SU-DHL-6 (cell line): ENCODE results near the gene IGF2.

ENCODE experiments used
- H2AFZ ChIP-seq: fragments of 200-600 bp; sonication (generic); 2 replicates; pipeline ENCODE4 v1.6.1; 2014; ENCODE audit warnings: low read depth, mild to moderate bottlenecking, moderate library complexity, mixed read lengths, antibody characterized with exemption, low read length; ENCODE audit not compliant: severe bottlenecking
- H3F3A ChIP-seq: fragments of 200-600 bp; shearing (Covaris generic); 2 replicates; pipeline ENCODE4 v1.6.0; 2016; ENCODE audit warnings: antibody characterized with exemption, mild to moderate bottlenecking; ENCODE audit not compliant: insufficient read depth
- H3K27ac ChIP-seq: fragments of 200-600 bp; sonication (generic); 2 replicates; pipeline ENCODE4 v1.5.1; 2016; ENCODE audit warnings: low read depth, mild to moderate bottlenecking, low read length, moderate library complexity, mixed read lengths
- H3K27me3 ChIP-seq: fragments of 200-600 bp; sonication (generic), shearing (Covaris generic); 2 replicates; pipeline ENCODE4 v1.6.0; 2014; ENCODE audit warnings: mild to moderate bottlenecking, low read length
- H3K36me3 ChIP-seq: fragments of 200-600 bp; sonication (generic); 2 replicates; pipeline ENCODE4 v1.6.1; 2014; ENCODE audit warnings: mild to moderate bottlenecking, low read length, mixed read lengths
- H3K4me2 ChIP-seq: fragments of 300-600, 200-600 bp; shearing (Covaris generic), sonication (generic); 2 replicates; pipeline ENCODE4 v1.6.0; 2014; ENCODE audit warnings: low read length, low read depth, mild to moderate bottlenecking; ENCODE audit not compliant: poor library complexity, severe bottlenecking
- H3K4me3 ChIP-seq: fragments of 200-600 bp; sonication (generic); 2 replicates; pipeline ENCODE4 v1.5.1; 2014; ENCODE audit warnings: antibody characterized with exemption, low read length, mild to moderate bottlenecking, mixed read lengths; ENCODE audit not compliant: insufficient read depth, poor library complexity, severe bottlenecking
- H3K79me2 ChIP-seq: fragments of 200-600 bp; sonication (generic); 2 replicates; pipeline ENCODE4 v1.6.1; 2014; ENCODE audit warnings: mild to moderate bottlenecking, low read length, moderate library complexity; ENCODE audit not compliant: insufficient read depth
- H3K9ac ChIP-seq: fragments of 200-600 bp; sonication (generic); 2 replicates; pipeline ENCODE4 v1.7.0; 2014; ENCODE audit warnings: mild to moderate bottlenecking, low read length
- H3K9me2 ChIP-seq: fragments of 200-600 bp; sonication (generic); replicated peaks from 2 replicates; pipeline ENCODE4 v1.6.1; 2014; ENCODE audit warnings: low read length; ENCODE audit not compliant: insufficient read depth
- H3K9me3 ChIP-seq: fragments of 200-600 bp; sonication (generic); 2 replicates; pipeline ENCODE4 v1.6.1; 2014; ENCODE audit warnings: low read length, mixed read lengths; ENCODE audit not compliant: insufficient read depth
- H4K20me1 ChIP-seq: fragments of 200-600 bp; sonication (generic); 2 replicates; pipeline ENCODE4 v1.6.1; 2014; ENCODE audit warnings: low read depth, mild to moderate bottlenecking, antibody characterized with exemption, low read length, moderate library complexity, mixed read lengths
- EZH2phosphoT487 ChIP-seq: fragments of 200-600 bp; sonication (generic), shearing (Covaris generic); conservative IDR thresholded peaks from 2 replicates; pipeline ENCODE4 v1.6.1; 2018; ENCODE audit warnings: mild to moderate bottlenecking, antibody characterized with exemption, low read length, moderate library complexity, mixed read lengths
- TF ChIP-seq, protein P1 (sequence below): fragments of 200-600 bp; sonication (generic); IDR thresholded peaks from one replicate; pipeline ENCODE4 v1.5.1; 2017; ENCODE audit warnings: antibody characterized with exemption, mild to moderate bottlenecking, low read length, moderate library complexity; ENCODE audit not compliant: insufficient read depth, poor library complexity, severe bottlenecking

Gene IGF2

DNA sequence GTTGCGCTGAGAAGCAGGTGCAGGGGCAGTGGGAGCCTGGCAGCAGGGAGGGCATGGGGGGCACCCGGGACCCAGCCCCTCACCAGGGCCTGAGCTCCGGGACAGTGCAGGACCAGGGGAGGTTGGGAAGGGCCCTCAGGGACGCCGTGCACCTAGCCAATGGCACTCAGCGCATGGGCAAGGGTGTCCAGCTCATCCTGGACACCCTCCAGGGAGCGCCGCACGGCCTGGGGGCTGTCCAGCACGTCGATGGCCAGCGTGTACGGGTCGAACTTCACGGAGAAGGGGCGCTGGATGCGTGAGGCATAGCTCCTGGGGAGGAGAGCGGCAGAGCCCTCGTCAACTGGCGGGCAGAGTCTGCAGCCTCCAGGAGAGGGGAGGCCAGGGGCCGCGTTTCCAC is 24.9 kb upstream of the IGF2 start:
- no peak overlapping the region for H3K9ac ChIP-seq
- no peak overlapping the region for H3K27ac ChIP-seq
- no peaks in the 10 kb centered on the region for H3F3A ChIP-seq
- no peaks in the 10 kb centered on the region for H3K9me3 ChIP-seq
- no peaks in the 10 kb centered on the region for H4K20me1 ChIP-seq
- no peak overlapping the region for H3K4me2 ChIP-seq
- H2AFZ ChIP-seq, result no peak overlapping the region
- H3K4me3 ChIP-seq, result no peak overlapping the region
- H3K79me2 ChIP-seq, result no peaks in the 10 kb centered on the region
- H3K36me3 ChIP-seq, result no peaks in the 10 kb centered on the region
- TF ChIP-seq, protein P1, sequence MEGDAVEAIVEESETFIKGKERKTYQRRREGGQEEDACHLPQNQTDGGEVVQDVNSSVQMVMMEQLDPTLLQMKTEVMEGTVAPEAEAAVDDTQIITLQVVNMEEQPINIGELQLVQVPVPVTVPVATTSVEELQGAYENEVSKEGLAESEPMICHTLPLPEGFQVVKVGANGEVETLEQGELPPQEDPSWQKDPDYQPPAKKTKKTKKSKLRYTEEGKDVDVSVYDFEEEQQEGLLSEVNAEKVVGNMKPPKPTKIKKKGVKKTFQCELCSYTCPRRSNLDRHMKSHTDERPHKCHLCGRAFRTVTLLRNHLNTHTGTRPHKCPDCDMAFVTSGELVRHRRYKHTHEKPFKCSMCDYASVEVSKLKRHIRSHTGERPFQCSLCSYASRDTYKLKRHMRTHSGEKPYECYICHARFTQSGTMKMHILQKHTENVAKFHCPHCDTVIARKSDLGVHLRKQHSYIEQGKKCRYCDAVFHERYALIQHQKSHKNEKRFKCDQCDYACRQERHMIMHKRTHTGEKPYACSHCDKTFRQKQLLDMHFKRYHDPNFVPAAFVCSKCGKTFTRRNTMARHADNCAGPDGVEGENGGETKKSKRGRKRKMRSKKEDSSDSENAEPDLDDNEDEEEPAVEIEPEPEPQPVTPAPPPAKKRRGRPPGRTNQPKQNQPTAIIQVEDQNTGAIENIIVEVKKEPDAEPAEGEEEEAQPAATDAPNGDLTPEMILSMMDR, result no peak
- no peak for TF ChIP-seq EZH2phosphoT487
- no peaks in the 10 kb centered on the region for H3K9me2 ChIP-seq
- no peaks in the 10 kb centered on the region for H3K27me3 ChIP-seq

DNA sequence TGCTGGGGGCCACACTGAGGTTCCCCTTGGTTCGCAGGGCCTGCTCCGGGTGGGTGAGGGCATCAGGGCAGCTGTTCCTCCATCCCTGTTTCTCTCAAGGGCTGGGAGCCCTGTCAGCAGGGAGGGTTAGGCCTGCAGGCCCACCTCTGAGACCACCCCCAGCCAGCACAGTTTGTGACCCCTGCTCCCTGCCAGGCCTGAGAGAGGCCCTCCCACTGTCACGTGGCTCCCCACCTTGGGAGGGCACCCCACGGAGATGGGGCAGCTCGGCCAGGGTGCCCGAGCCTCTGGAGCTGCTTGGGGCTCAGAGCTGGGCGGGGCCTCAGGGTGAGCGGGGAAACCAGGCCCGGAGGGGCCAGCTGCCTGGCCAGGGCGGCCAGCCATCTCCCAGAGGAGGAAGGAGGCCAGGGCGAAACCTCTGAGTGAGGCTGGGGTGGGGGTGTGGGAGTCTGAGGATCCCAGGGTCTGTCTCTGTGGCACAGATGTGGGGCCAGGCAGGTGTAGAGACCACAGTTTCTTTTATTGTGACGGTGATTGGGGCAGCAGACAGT is 24.3 kb upstream of the IGF2 start:
- Histone ChIP-seq H3K9ac (no peak overlapping the region), H3K79me2 (no peaks in the 10 kb centered on the region), H4K20me1 (no peaks in the 10 kb centered on the region), H3K27ac (no peak overlapping the region), H3K27me3 (no peaks in the 10 kb centered on the region), H3F3A (no peaks in the 10 kb centered on the region), H3K36me3 (no peaks in the 10 kb centered on the region), H3K9me2 (no peaks in the 10 kb centered on the region), H3K9me3 (no peaks in the 10 kb centered on the region), H3K4me3 (no peak overlapping the region), H3K4me2 (no peak overlapping the region), H2AFZ (no peak overlapping the region)
- no peak for TF ChIP-seq EZH2phosphoT487
- TF ChIP-seq, protein P1, result no peak

DNA sequence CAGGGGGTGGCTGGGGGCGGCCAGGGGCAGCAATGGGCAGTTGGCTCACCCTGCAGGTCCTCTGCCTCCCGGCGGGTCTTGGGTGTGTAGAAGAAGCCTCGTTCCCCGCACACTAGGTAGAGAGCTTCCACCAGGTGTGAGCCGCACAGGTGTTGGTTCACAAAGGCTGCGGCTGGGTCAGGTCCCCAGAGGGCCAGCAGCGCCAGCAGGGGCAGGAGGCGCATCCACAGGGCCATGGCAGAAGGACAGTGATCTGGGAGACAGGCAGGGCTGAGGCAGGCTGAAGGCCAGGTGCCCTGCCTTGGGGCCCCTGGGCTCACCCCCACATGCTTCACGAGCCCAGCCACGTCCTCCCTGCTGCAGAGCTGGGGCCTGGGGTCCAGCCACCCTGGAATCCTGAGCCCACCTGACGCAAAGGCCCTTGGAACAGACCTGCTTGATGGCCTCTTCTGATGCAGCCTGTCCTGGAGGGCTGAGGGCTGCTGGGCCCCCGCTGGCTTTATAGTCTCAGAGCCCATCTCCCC is 21.6 kb upstream of the IGF2 start, which contains the start of gene INS:
TSS of gene INS (minus strand) at position 474 of the 524 bp plus-strand sequence. CDS start at position 236, 238 bp downstream.
- no peak within 1 kb of the TSS for H2AFZ ChIP-seq
- no peaks in the 10 kb centered on the region for H3K79me2 ChIP-seq
- no peaks in the 10 kb centered on the region for H3F3A ChIP-seq
- H3K4me3 ChIP-seq, result no peak within 1 kb of the TSS
- H4K20me1 ChIP-seq, result no peaks in the 10 kb centered on the region
- no peaks in the 10 kb centered on the region for H3K36me3 ChIP-seq
- no peaks in the 10 kb centered on the region for H3K9me3 ChIP-seq
- H3K9me2 ChIP-seq, result no peaks in the 10 kb centered on the region
- no peak within 1 kb of the TSS for H3K4me2 ChIP-seq
- no peak within 1 kb of the TSS for H3K27ac ChIP-seq
- H3K9ac ChIP-seq, result no peak within 1 kb of the TSS
- no peaks in the 10 kb centered on the region for H3K27me3 ChIP-seq
- TF ChIP-seq, protein P1, result no peak
- no peak for TF ChIP-seq EZH2phosphoT487
